Endothelial cell of umbilical vein (primary cell): Measurements from ENCODE around the gene FGD5. TPM values are rescaled to one million over a fixed set of nuclear protein-coding genes. Genes with fewer than 3 reads are reported as not detected.

Source experiments
- BruUV-seq: library from RNA; stranded (reverse); fragments of 400-500 nt; replicated peaks from 2 replicates; lab custom pipeline; 2021; lab: Mats Ljungman, UMichigan
- CTCF ChIA-PET: fragments of 300-600, 350-600 bp; sonication (Branson Sonifier 250); formaldehyde crosslinking; loops from one replicate; lab custom pipeline; 2021; ENCODE audit warnings: antibody characterized with exemption, inconsistent platforms; lab: Charles Lee
- POLR2A ChIA-PET: fragments of 300-600, 350-600 bp; sonication (Branson Sonifier 250); formaldehyde crosslinking; loops from one replicate; lab custom pipeline; 2021; ENCODE audit warnings: antibody characterized with exemption, inconsistent platforms; lab: Charles Lee
- DNase-seq: peaks from one replicate; pipeline ENCODE4 v3.0.0-alpha.2; 2011; ENCODE audit warnings: low read depth, low spot score
- FAIRE-seq: peaks from 2 replicates; lab custom pipeline; 2011; peaks lifted over from hg19 to GRCh38; lab: Jason Lieb, UNC
- H2AFZ ChIP-seq: 2 replicates; pipeline ENCODE4 v1.6.0; 2012; ENCODE audit warnings: low read depth, low read length, control low read depth, inconsistent platforms
- H3K27ac ChIP-seq: 2 replicates; pipeline ENCODE4 v1.5.1; 2011; ENCODE audit warnings: low read depth, mild to moderate bottlenecking, control low read depth, low read length, moderate library complexity; ENCODE audit not compliant: insufficient read depth
- H3K27me3 ChIP-seq, 2 experiments: 2 replicates each; pipeline versions ENCODE4 v1.6.0 to v1.6.1; 2011; ENCODE audit warnings: low read length in 2 of 2, mixed read lengths in 1 of 2; ENCODE audit not compliant: control insufficient read depth in 2 of 2, insufficient read depth in 2 of 2
- H3K36me3 ChIP-seq, 2 experiments: 2 replicates in 1 of 2; 3 replicates in 1 of 2; pipeline ENCODE4 v1.5.1; 2011; ENCODE audit warnings: low read length in 2 of 2, mild to moderate bottlenecking in 1 of 2, moderate library complexity in 1 of 2; ENCODE audit not compliant: control insufficient read depth in 2 of 2, insufficient read depth in 2 of 2; ENCODE audit errors: extremely low read depth in 1 of 2
- H3K4me1 ChIP-seq: 3 replicates; pipeline ENCODE4 v1.5.1; 2011; ENCODE audit warnings: mild to moderate bottlenecking, low read length; ENCODE audit not compliant: control insufficient read depth, insufficient read depth; ENCODE audit errors: extremely low read depth
- H3K4me2 ChIP-seq: 2 replicates; pipeline ENCODE4 v1.6.1; 2011; ENCODE audit warnings: low read length, control low read depth, mixed read lengths; ENCODE audit not compliant: insufficient read depth
- H3K4me3 ChIP-seq, 3 experiments: fragments of 200-600 bp in 1 of 3; sonication (generic), shearing (Covaris generic) in 1 of 3; replicated peaks in 1 of 3; 2 replicates each; pipeline ENCODE4 v1.5.1; 2011 to 2016; ENCODE audit warnings: control low read depth in 3 of 3, low read length in 3 of 3, mild to moderate bottlenecking in 2 of 3, inconsistent platforms in 1 of 3, low read depth in 1 of 3, moderate library complexity in 1 of 3; ENCODE audit not compliant: insufficient read depth in 1 of 3
- H3K79me2 ChIP-seq: 2 replicates; pipeline ENCODE4 v1.6.0; 2012; ENCODE audit warnings: low read length, inconsistent platforms; ENCODE audit not compliant: control insufficient read depth, insufficient read depth
- H3K9ac ChIP-seq: replicated peaks from 2 replicates; pipeline ENCODE3; 2011; ENCODE audit warnings: low read length, control low read depth; ENCODE audit not compliant: insufficient read depth; ENCODE audit errors: extremely low read depth
- H3K9me1 ChIP-seq: replicated peaks from 3 replicates; pipeline ENCODE4 v1.6.0; 2011; ENCODE audit warnings: mild to moderate bottlenecking, low read length; ENCODE audit not compliant: control insufficient read depth, insufficient read depth; ENCODE audit errors: extremely low read depth
- H3K9me3 ChIP-seq: replicated peaks from 2 replicates; pipeline ENCODE4 v1.5.1; 2012; ENCODE audit warnings: low read length, inconsistent platforms; ENCODE audit not compliant: control insufficient read depth, insufficient read depth
- H4K20me1 ChIP-seq: replicated peaks from 2 replicates; pipeline ENCODE3; 2011; ENCODE audit warnings: mild to moderate bottlenecking, low read length; ENCODE audit not compliant: control insufficient read depth, insufficient read depth; ENCODE audit errors: extremely low read depth
- CTCF ChIP-seq, 2 donors: IDR thresholded peaks; 1 replicate in 1 of 2; 2 replicates in 1 of 2; pipeline ENCODE4 v1.5.1; 2011; ENCODE audit warnings: low read length in 2 of 2, mild to moderate bottlenecking in 2 of 2, moderate library complexity in 2 of 2, control low read depth in 1 of 2, inconsistent platforms in 1 of 2, low read depth in 1 of 2; ENCODE audit not compliant: insufficient read depth in 1 of 2; ENCODE audit errors: extremely low read depth in 1 of 2
- EZH2 ChIP-seq: IDR thresholded peaks from 2 replicates; pipeline ENCODE4 v1.6.1; 2012; ENCODE audit warnings: borderline replicate concordance, low read depth, mild to moderate bottlenecking, moderate library complexity, low read length, inconsistent platforms; ENCODE audit not compliant: severe bottlenecking
- GATA2 ChIP-seq: IDR thresholded peaks from 2 replicates; pipeline ENCODE4 v1.7.0; 2011; ENCODE audit warnings: low read depth, mild to moderate bottlenecking, moderate library complexity, mixed read lengths, low read length; ENCODE audit not compliant: insufficient read length, insufficient read depth
- JUN ChIP-seq: IDR thresholded peaks from 2 replicates; pipeline ENCODE4 v1.6.1; 2011; ENCODE audit warnings: borderline replicate concordance, low read depth; ENCODE audit not compliant: insufficient read length, insufficient read depth
- POLR2A ChIP-seq: IDR thresholded peaks from 2 replicates; pipeline ENCODE4 v1.6.1; 2012; ENCODE audit warnings: low read depth, mild to moderate bottlenecking, control low read depth, low read length
- POLR2AphosphoS5 ChIP-seq: IDR thresholded peaks from 2 replicates; pipeline ENCODE4 v1.6.1; 2012; ENCODE audit warnings: low read depth, mild to moderate bottlenecking, control low read depth, low read length, moderate library complexity; ENCODE audit not compliant: insufficient read depth
- dilution Hi-C: fragments of 300-500 bp; cut with MboI; formaldehyde crosslinking; loops from one replicate; pipeline ENCODE4 v1.15.0; 2019; ENCODE audit warnings: low sequenced_read_pairs; ENCODE audit not compliant: extremely low pct_ligation_motif_present
- intact Hi-C: fragments of 100-400 bp; cut with micrococcal nuclease; formaldehyde crosslinking; loops from one replicate; pipeline ENCODE4 v1.10.0; 2022
- polyA plus RNA-seq, 4 experiments: library from polyadenylated mRNA; depleted of rRNA in 3 of 4; stranded (reverse) in 3 of 4; unstranded in 1 of 4; fragments of >200 nt; gene quantifications; 2 replicates each; pipeline versions ENCODE4 v1.2.1 to v1.2.3, GENCODE V29; 2011 to 2012; ENCODE audit warnings: missing spikeins in 1 of 4
- total RNA-seq: library from RNA; stranded (reverse); gene quantifications from 2 replicates; pipeline ENCODE4 v1.2.3, GENCODE V29; 2021
- TF ChIP-seq, protein P1 (sequence below): IDR thresholded peaks from 2 replicates; pipeline ENCODE4 v1.6.1; 2011; ENCODE audit not compliant: insufficient read depth, insufficient read length

The FGD5 gene
- total and polyA plus RNA-seq, 2 donors (not counting 3 experiments of a cell fraction or from before 2014, with no cell fraction given), result 49.6 to 134 TPM

- CTCF ChIA-PET, result interaction anchor here (7.3 kb wide), 1 partner anchor 244 kb away, joined by 77 read pairs; the partner anchor contains the start of gene C3orf20
- Histone ChIP-seq H3K79me2 (no peaks in the 10 kb centered on the region), H3K4me1 (peaks cover 4% of the 10 kb centered on the region), H3K4me3 (no peak overlapping the region), H3K9me3 (no peaks in the 10 kb centered on the region), H3K9ac (no peak overlapping the region), H3K4me2 (no peak overlapping the region), H3K9me1 (no peaks in the 10 kb centered on the region), H2AFZ (no peak overlapping the region), H3K36me3 (peaks cover 2 to 62% of the 10 kb centered on the region in 2 experiments), H4K20me1 (no peaks in the 10 kb centered on the region), H3K27ac (no peak overlapping the region), H3K27me3 (no peaks in the 10 kb centered on the region)
- TF ChIP-seq EZH2, result no peak
- no peak for TF ChIP-seq JUN
- TF ChIP-seq, protein P1, sequence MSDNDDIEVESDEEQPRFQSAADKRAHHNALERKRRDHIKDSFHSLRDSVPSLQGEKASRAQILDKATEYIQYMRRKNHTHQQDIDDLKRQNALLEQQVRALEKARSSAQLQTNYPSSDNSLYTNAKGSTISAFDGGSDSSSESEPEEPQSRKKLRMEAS, result no peak
- no peak for TF ChIP-seq POLR2AphosphoS5
- TF ChIP-seq GATA2, result no peak
- no peak for TF ChIP-seq POLR2A
- no peak for TF ChIP-seq CTCF (IDR thresholded peaks at IDR 0.05; ENCODE audit: extremely low read depth in 1 of 2, insufficient read depth in 1 of 2, low read depth in 1 of 2, low read length in 2 of 2)
- intact Hi-C loops (no loop called here), dilution Hi-C loops (no loop called here)
- POLR2A ChIA-PET, result no interaction called here
- FAIRE-seq, result no peak
- no peak for DNase-seq
- no TSS peak for BruUV-seq
Measured at GRCh38 chr3:14918356-14918860, 99.6 kb downstream of the FGD5 start.
